AG09309 (cell line): Measurements from ENCODE around the gene EBLN2.

ENCODE experiments used
- DNase-seq: peaks from one replicate; pipeline ENCODE4 v3.0.0-alpha.2; 2010; ENCODE audit warnings: low read depth
- H3K4me3 ChIP-seq: 2 replicates; pipeline ENCODE4 v1.5.1; 2011; ENCODE audit warnings: mild to moderate bottlenecking, low read depth, low read length, moderate library complexity; ENCODE audit not compliant: control insufficient read depth
- TF ChIP-seq, protein P1 (sequence below): IDR thresholded peaks from 2 replicates; pipeline ENCODE4 v1.5.1; 2011; ENCODE audit warnings: mild to moderate bottlenecking, low read depth, low read length, inconsistent platforms; ENCODE audit not compliant: insufficient read depth, control insufficient read depth; ENCODE audit errors: missing control alignments

EBLN2 gene

DNA sequence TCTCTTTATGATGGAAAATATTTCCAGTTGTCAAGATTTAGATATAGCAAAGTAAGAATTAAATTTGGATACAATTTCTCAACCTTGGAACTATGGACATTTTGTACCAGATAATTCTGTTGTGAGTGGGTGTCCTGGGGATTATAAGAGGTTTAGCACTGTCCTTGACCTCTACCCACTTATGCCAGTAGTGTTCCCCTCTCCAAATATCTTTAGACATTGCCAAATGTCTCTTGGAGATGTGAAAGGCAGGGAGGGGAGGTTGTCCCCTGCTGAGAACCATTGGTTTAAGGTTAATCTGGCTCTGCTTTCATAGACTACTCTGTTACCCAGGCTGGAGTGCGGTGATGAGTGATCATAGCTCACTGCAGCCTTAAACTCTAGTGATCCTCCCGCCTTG is at the start of gene EBLN2:
Gene EBLN2, plus strand, starts transcription at position 244 of the 400 bp plus-strand sequence. CDS start 423 bp downstream, outside the sequence.
- TF ChIP-seq, protein P1, sequence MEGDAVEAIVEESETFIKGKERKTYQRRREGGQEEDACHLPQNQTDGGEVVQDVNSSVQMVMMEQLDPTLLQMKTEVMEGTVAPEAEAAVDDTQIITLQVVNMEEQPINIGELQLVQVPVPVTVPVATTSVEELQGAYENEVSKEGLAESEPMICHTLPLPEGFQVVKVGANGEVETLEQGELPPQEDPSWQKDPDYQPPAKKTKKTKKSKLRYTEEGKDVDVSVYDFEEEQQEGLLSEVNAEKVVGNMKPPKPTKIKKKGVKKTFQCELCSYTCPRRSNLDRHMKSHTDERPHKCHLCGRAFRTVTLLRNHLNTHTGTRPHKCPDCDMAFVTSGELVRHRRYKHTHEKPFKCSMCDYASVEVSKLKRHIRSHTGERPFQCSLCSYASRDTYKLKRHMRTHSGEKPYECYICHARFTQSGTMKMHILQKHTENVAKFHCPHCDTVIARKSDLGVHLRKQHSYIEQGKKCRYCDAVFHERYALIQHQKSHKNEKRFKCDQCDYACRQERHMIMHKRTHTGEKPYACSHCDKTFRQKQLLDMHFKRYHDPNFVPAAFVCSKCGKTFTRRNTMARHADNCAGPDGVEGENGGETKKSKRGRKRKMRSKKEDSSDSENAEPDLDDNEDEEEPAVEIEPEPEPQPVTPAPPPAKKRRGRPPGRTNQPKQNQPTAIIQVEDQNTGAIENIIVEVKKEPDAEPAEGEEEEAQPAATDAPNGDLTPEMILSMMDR: no peak
- DNase-seq: no peak
- no peak within 1 kb of the TSS for H3K4me3 ChIP-seq

DNA sequence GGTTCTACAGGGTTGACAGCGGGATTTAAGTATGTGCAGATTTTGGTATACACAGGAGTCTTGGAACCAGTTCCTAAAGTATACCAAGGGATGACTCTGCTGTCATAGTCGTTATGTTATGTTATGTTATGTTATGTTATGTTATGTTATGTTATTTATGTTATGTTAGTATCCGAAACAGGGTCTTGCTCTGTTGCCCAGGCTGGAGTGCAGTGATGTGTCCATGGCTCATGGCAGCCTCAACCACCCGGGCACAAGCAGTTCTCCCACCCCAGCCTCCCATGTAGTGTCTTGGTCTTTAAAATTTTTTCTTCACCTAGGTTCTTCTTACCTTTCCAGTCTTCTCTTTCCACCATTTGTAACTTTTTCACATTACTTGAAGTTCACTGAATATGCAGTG is 43.2 kb upstream of the EBLN2 start:
- TF ChIP-seq, protein P1: no peak

DNA sequence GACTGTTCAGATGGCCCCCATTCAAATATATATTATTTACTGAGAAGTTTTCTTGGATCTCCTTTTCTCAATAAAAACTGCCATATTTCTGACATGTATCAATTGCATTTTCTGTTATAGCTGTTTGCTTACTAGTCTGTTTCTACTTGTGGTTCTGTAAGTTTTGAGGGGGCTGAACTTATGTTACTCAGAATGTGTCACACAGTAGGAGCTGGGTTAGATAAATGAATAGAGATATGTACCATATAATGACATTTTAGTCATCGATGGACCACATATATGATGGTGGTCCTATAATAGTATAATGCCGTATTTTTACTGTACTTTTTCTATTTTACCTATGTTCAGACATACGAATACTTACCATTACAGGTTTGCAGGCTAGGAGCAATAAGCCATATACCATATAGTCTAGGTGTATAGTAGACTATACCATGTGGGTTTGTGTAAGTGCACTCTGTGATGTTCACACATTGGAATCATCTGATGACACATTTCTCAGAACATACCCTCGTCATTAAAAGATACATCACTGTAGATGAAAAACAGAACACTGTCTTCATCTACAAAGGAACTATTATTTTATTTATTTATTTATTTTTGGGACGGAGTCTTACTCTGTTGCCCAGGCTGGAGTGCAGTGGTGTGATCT is 42.5 kb upstream of the EBLN2 start:
- no peak overlapping the region for H3K4me3 ChIP-seq
- TF ChIP-seq, protein P1: no peak
- DNase-seq: no peak

More for the DNA sequence above, 43.2 kb upstream of the EBLN2 start:
- no peak for DNase-seq
- no peak overlapping the region for H3K4me3 ChIP-seq

DNA sequence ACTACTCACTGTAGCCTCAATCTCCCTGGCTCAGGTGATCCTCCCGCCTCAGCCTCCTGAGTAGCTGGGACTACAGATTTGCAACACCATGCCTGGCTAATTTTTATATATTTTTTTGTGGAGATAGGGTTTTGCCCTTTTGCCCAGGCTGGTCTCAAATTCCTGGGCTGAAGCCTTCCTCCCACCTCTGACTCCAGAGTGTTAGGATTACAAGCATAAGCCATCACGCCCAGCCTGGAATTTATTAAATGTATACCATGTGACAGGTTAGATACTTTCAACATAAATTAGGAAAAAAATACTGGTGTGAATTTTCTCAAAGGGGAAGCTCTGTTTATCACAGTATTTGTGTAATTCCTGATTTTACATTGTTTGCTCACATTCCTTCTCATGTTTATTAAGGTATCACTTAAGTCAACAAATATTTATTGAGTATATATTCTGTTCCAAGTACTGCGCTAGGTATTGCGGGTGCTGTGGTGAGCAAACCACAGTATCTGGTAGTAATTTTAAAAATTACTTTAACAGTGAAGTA is 40.1 kb upstream of the EBLN2 start:
- DNase-seq: no peak
- TF ChIP-seq, protein P1: no peak
- no peak overlapping the region for H3K4me3 ChIP-seq

DNA sequence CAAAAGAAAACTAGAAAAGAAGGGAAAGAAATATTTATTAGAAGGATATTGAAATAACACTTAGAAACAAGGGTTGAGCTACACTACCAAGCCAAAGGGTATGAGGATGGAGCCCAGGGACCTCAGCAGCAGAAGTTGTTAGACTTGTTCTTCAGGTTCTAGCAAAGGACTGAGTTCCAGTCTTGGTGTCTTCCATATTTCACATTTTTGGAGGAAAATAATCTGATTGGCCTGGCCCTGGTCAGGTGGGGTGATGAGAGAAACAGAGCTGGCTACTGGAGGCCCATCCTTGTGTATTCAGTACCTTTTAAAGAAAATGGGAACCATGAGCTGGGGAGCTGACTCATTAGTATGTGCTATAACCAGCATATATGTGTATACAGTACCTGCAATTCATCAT is 36.6 kb upstream of the EBLN2 start:
- H3K4me3 ChIP-seq: no peak overlapping the region
- no peak for DNase-seq
- TF ChIP-seq, protein P1: no peak

DNA sequence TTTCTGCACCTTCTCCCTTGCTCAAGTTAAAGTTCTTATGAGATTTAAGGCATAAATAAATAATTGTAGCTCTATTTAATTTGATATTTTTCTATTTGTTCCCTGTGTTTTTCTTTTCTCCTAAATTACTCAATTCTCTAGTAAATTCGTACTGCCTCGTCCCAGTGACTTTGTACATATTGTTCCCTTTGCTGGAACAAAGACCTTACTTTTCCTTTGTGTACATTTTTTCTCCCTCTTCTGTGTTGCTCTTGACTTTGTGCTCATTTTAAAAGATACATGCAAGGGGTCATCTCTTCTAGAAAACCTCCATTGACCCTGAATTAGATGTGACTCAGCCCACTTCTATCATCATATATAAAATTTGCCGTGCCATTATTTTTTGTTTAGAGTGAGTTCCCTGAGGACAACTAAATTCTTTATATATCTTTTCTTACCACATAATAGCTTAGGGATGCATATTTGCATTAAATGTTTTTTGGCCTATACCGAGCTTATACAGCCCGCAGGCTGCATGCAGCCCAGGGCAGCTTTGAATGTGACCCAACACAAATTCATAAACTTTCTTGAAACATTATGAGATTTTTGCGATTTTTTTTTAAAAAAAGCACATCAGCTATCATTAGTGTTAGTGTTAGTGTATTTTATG is 35.2 kb upstream of the EBLN2 start:
- TF ChIP-seq, protein P1: no peak

More for the DNA sequence above, 35.2 kb upstream of the EBLN2 start:
- no peak for DNase-seq
- H3K4me3 ChIP-seq: no peak overlapping the region
